ENCODE measurements around the gene MYDGF. TPM values are rescaled to one million over a fixed set of nuclear protein-coding genes. Genes with fewer than 3 reads are reported as not detected.

Gene MYDGF
- total RNA-seq, 1 experiment from 2014 or later = 426 TPM

Other genes with a start within 250 kb of the MYDGF start
- gene UBXN6, start 212.5 kb downstream of the MYDGF start, total RNA-seq (2014; rRNA removed) = 64.0 and 86.1 TPM in 2 replicates
- gene HDGFL2, start 198.0 kb downstream of the MYDGF start, total RNA-seq (2014; rRNA removed) = 111 and 165 TPM in 2 replicates
- 9.1 and 9.8 TPM in 2 replicates for gene PLIN4, start 151.9 kb downstream of the MYDGF start, total RNA-seq (2014; rRNA removed)
- gene PLIN5, start 135.1 kb downstream of the MYDGF start, total RNA-seq (2014; rRNA removed) = 1.2 and 3.3 TPM in 2 replicates
- 0.23 and 0.51 TPM in 2 replicates for gene LRG1, start 130.3 kb downstream of the MYDGF start, total RNA-seq (2014; rRNA removed)
- gene SEMA6B, start 110.7 kb downstream of the MYDGF start, total RNA-seq (2014; rRNA removed) = 7.3 and 9.0 TPM in 2 replicates
- 8.3 and 12.0 TPM in 2 replicates for gene TNFAIP8L1, start 30.8 kb downstream of the MYDGF start, total RNA-seq (2014; rRNA removed)
- gene DPP9, start 53.5 kb upstream of the MYDGF start, total RNA-seq (2014; rRNA removed) = 129 and 215 TPM in 2 replicates
- gene FEM1A, start 121.4 kb upstream of the MYDGF start, total RNA-seq (2014; rRNA removed) = 28.1 and 30.6 TPM in 2 replicates
- gene TICAM1, start 161.4 kb upstream of the MYDGF start, total RNA-seq (2014; rRNA removed) = 6.5 and 17.0 TPM in 2 replicates
- 136 and 159 TPM in 2 replicates for gene PLIN3, start 197.3 kb upstream of the MYDGF start, total RNA-seq (2014; rRNA removed)
- gene ARRDC5, start 232.6 kb upstream of the MYDGF start, total RNA-seq (2014; rRNA removed) = not detected in 2 replicates
- 163 and 207 TPM in 2 replicates for gene UHRF1, start 239.2 kb upstream of the MYDGF start, total RNA-seq (2014; rRNA removed)

Data from PC-3 (cell line).